M059J (cell line): ENCODE measurements around the gene SIRT7. TPM values are rescaled to one million over a fixed set of nuclear protein-coding genes. Genes with fewer than 3 reads are reported as not detected.
A peak's percentile ranks its signal among the peaks of the same experiment; 100 is the strongest.

ENCODE experiments used
- DNase-seq: peaks from one replicate; pipeline ENCODE4 v3.0.0-alpha.2; 2012; ENCODE audit warnings: low read depth
- total RNA-seq: library from RNA; depleted of rRNA; stranded (reverse); fragments of >200 nt; shearing (Covaris generic); gene quantifications from 2 replicates; pipeline ENCODE4 v1.2.3, GENCODE V29; 2014

Gene SIRT7
- total RNA-seq, 1 experiment from 2014 or later = 22.0 TPM

DNA sequence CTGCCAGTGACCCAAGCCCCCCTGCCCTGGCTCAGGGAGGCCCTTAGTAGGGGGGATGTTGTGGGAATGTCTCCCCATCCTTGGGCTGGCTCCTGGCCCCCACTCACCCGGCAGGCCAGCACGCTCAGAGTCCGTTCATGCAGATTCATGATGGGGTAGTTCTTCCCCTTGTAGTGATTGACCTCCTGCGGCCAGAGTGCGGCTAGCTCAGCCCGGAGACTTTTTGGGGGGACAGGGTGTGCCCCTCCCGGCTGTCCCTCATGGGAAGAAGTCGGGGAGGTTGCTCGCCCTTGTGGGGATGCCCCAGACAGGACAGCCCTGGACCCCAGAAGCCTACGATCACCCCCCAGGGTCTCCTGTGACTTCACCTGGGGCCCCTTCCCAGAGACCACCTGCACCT, 12.0 kb downstream of the SIRT7 start:
- no peak for DNase-seq

DNA sequence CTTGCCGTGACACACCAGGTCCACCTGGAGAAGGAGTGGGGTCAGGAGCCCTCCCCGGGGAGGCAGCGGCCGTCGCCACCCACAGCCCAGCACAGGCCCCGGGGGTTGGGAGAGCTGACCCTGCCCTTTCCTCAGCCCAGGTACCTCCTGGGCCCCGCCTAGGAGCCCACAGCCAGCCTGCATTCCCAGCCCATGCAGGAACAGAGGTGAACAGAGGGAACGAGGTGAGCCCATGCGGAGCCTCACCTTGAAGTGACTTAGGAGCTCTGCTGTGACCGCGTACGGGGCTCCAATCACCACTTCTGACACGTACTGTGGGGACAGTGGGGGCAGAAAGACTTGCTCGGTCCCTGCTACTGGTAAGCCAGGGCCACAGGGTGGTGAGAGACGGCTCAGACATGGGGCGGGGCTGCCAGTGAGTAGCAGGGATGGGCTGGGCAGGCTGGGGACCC, 12.5 kb downstream of the SIRT7 start:
- no peak for DNase-seq

GRCh38 chr17:81904600-81905423, 13.2 kb downstream of the SIRT7 start:
- DNase-seq = no peak

GRCh38 chr17:81903896-81904599, 13.9 kb downstream of the SIRT7 start:
- no peak for DNase-seq

DNA sequence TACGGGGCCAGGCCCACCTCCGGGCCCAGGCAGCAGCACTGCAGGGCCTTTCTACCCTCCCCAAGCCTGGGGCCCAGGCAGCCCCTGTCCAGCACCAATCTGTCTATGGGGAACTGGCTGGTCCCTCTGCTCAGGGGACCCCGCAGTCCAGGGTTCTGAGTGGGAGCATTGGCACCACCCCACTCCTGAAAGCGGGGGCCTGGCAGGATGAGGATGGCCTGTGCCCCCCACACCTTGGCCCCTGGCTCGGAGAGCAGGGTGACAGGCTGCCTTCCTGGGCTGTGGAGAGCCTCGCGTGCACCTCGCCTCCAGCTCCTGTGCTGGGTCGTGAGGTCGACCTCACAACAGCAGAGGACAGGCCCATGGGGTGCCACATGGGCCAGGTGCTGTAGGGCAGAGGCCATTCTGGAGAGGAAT, 14.6 kb downstream of the SIRT7 start:
- no peak for DNase-seq

DNA sequence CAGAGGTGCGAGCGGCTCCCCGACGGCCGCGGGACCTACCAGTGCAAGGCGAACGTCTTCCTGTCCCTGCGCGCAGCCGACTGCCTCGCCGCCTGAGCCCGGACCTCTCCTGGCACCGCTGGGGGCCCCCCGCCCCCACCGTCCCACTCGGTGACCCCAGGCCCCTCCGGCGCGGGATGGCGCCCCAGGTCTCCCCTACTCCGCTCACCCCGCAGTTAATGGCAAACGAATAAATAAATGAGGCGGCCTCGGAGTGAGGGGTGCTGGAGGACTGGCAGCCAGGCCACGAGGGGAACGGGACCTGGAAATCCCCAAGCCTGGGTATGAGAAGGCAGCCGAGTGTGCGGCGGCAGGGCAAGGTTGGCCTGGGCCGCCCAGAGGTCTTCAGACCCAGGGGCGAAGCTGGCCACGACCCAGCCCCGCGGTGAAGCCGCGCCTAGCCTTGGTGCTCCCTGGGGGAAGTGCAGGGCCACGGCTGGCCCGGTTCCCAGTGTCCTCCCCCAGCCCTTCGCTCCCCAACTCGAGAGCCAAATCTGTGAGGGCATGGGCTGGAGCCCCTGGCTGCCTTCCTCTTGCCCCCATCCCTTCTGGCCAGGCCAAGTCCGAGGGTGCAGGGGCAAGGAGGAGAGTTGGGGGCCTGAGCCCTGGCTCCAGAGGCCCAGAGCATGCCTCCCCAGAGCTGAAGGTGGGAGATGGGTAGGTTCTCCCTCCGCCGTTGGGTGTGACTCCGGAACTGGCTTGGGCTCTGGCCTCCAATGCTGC, 15.1 kb downstream of the SIRT7 start:
- no peak for DNase-seq

DNA sequence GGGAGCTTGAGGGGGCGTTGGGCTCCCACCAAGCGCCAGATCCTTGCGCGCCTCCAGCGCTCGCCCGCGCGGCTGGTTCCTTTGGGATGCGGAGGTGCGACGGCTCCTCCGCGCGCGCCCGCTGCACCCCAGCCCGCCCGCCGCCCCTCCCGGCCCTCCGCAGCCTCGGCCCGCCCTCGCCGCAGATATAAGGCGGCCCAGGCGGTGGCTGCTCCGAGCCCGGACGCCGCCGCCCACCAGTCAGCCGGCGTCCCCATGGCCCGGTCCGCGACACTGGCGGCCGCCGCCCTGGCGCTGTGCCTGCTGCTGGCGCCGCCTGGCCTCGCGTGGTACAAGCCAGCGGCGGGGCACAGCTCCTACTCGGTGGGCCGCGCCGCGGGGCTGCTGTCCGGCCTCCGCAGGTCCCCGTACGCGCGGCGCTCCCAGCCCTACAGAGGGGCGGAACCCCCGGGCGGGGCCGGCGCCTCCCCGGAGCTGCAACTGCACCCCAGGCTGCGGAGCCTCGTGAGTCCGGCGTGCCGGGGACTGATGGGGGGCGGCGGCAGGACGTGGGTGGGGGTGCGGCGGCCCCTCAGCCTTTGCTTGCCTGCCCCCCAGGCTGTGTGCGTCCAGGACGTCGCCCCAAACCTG, 15.8 kb downstream of the SIRT7 start, which contains the start of gene NPB:
Gene NPB, plus strand, starts transcription at position 216 of the 630 bp plus-strand sequence. Its CDS starts 40 bp downstream, at position 256.
- no peak for DNase-seq

GRCh38 chr17:81901167-81902022, 16.6 kb downstream of the SIRT7 start:
- DNase-seq = no peak

- DNase-seq = peak; percentile 40
These were observed 17.7 kb downstream of the SIRT7 start for GRCh38 chr17:81900181-81900820.

DNA sequence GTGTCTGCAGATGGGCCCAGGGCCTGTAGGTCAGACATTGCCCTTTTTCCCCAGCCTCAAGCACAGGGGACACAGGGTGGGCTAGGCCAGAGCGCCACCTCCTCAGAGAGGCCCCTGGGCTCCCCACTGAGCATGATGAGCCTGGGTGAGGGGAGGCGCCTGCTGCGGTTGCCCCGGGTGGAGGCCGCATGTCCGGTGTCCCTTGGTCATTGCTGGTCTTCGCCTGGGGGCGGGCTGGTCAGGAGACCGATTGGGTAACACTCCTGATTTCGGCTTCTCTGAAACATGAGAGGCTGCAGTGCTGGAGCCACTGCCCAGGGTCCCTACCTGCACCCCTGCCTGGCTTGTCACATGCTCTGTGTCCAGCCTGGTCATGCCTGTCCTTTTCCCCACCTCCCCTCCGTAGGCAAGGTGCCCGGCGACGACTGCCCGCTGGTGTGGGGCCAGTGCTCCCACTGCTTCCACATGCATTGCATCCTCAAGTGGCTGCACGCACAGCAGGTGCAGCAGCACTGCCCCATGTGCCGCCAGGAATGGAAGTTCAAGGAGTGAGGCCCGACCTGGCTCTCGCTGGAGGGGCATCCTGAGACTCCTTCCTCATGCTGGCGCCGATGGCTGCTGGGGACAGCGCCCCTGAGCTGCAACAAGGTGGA, 18.3 kb downstream of the SIRT7 start:
- no peak for DNase-seq

DNA sequence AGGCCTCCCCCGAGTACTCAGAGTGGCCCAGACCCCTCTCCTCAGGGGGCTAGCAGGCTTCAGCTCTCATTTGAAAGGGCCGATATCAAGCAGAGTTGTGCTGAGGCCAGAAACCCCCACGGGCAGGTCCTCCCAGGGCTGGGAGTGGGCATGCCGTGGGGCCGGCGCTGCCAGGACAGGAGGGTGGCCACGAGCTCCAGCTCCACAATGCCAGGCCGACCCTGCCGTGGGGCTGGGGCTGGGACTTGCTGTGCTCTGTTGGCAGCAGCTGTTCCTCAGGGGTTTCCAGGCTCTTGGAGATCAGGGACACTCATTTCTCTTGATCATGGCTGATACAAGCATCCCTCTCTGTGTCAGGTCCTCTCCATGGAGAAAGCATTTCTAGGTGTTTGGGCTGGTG, 19.1 kb downstream of the SIRT7 start:
- DNase-seq = no peak

DNA sequence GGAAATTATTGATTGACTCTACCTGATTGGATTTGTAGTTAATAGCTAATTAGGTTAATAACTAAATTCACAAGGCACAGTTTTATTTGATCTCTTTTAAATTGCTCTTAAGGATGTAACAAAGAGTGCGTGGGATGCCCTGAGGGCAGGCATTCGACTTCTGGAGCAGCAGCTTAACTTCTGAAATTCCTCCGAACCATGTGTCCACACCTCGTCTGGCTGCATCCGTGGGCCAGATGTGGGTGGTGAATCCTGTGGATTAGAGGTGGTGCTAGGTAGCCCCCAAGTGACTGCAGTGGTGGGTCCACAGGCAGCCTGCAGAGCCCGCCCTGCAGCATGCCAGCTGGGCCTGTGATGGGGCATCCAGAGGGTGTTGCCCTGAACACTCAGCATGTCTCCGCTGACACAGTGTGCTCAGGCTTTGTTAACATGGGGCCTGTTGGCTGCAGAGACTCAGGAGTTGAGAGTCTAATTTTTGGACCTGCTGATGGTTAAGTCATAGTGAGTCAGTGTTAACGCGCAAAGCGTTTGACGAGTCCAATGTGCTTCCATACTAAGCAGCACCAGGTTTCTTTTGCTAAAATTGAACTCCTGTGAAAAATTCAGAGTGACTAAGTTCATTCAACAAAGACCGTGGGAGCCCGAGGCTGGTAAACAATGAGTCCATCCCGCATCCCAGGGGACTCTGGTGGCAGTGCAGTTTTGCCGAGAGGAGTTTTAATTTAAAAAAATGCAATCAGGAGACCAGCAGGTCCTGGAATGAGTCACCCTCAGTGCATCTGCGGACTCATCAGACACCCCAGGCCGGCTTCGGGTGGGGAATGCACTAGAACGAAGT, 19.7 kb downstream of the SIRT7 start:
- DNase-seq = peak; percentile 97

- DNase-seq = no peak
These were observed 22.6 kb downstream of the SIRT7 start for GRCh38 chr17:81895400-81895799.

DNA sequence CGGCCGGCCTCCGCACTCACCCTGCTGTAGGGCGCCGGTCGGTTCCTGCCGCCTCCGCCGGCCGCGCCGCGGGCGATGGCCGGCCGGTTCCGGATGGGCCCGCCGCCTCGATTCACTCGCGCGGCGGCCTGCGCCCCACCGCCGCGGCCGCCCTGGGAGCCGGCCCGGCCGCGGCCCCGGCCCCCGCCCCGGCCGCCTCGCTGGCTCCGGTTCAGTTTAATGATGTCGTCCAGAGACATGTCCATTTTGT, 26.7 kb downstream of the SIRT7 start:
- DNase-seq = no peak

DNA sequence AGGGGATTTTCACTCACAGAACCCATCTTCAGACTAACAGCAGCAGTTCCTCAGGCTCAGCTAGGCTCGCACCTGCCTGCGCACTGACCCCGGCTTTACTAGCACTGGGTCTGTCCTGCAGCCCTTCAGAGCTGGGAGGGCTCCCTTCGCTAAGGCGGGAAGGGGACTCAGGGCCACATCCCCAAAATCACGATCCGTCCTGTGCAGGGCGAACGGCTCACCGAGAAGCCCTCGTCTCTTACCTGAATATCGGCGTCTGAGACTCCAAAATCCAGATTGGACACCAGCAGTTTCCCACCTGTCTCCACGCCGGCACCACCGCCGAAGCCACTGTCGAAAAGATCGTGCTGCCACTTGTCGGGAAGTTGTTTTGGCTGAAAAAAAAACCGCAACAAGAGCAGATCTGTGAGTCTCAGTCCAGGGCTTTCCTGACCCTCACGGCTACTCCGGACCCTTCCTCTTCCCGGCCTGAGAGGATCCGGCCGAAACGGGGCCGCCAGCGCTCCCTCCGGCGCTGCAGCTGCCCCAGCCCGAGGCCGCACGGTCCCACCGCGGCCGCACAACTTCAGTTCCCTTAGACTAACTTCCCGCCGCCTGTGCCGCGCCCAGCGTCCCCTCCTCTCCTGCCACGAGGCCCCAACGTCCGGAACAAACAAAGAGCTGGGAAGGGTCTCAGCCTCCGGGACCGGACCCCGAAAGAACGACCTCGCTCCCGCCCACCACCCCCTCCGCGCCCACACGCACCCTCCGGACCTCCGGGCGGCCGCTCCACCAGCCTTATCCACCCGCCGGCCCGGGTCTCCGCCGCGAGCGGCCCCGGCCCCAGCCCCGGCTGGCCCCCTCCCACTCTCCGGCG, 27.3 kb downstream of the SIRT7 start:
- DNase-seq = no peak

DNA sequence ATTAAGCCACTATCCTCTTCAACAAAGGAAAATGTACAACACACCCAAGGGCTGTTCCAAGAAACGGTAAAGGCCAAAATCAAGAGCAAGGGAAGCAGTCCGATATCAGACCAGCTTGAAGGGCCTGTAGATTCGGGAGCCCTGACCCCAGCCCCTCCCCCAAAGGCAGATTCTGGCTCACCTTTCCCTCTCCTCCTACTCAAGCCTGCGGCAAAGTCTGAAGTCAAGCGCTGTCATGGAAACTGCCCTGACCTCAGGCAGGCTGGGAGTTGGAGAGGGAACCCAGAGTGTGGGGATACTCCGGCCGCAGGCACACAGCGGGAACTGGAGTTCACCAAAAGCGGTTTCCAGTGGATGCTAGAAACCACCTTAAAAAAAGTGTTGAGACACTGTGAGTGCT, 28.4 kb downstream of the SIRT7 start:
- no peak for DNase-seq

DNA sequence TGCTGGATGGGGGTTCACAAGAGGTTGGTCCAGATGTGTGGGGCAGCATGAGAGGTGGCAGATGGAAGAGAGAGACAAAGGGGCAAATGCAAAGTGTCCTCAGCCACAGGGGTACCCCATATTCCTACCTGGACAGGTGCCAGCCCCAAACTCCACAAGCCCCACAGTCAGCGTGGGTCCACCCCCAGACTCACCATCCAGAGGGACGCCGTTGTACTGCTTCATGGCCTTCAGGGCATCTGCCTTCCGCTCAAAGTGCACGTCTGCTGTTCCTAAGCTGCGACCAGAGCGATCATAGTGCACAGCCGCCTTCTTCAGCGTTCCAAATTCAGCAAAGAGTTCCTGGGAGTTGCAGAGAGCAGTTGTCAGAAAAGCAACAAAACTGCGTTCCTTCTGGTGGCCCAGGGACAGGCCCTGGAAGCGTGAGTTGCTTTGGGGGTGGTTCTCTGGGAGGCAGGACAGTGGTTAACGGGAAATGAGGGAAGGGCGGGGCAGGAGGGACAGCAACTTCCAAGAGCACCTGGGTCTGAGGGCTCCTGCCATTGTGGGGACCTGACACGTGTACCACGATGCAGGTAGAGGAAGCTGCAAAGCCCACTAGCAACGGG, 28.9 kb downstream of the SIRT7 start:
- DNase-seq = no peak
